RWPE2 (cell line): Measurements from ENCODE around the gene FAF1.

Experiments used
- ATAC-seq: fragments of 200-7000 bp; cut with Tn5 transposase; 3 replicates; pipeline ENCODE4 v1.9.1; 2021; ENCODE audit warnings: low read depth
- DNase-seq: peaks from one replicate; pipeline ENCODE4 v3.0.0-alpha.2; 2020; ENCODE audit warnings: low spot score
- H3K27ac ChIP-seq: fragments of 450-650 bp; 2 replicates; pipeline ENCODE4 v1.5.1; 2017; ENCODE audit warnings: mild to moderate bottlenecking; ENCODE audit not compliant: poor library complexity, severe bottlenecking
- H3K27me3 ChIP-seq: fragments of 250-450 bp; sonication (Bioruptor Pico); 2 replicates; pipeline ENCODE4 v1.5.1; 2021; ENCODE audit warnings: mild to moderate bottlenecking, moderate library complexity; ENCODE audit not compliant: insufficient read depth, poor library complexity, severe bottlenecking
- H3K36me3 ChIP-seq: fragments of 250-450 bp; sonication (Bioruptor Pico); 2 replicates; pipeline ENCODE4 v1.5.1; 2020; ENCODE audit warnings: low read depth, mild to moderate bottlenecking, moderate library complexity
- H3K4me1 ChIP-seq: fragments of 250-450 bp; sonication (Bioruptor Pico); 2 replicates; pipeline ENCODE4 v1.5.1; 2021; ENCODE audit warnings: mild to moderate bottlenecking, moderate library complexity; ENCODE audit not compliant: insufficient read depth, poor library complexity, severe bottlenecking
- H3K4me3 ChIP-seq: fragments of 250-450 bp; sonication (Bioruptor Pico); 2 replicates; pipeline ENCODE4 v1.5.1; 2021; ENCODE audit warnings: mild to moderate bottlenecking, moderate library complexity; ENCODE audit not compliant: severe bottlenecking
- H3K9me3 ChIP-seq: fragments of 250-450 bp; sonication (Bioruptor Pico); 2 replicates; pipeline ENCODE4 v1.5.1; 2021; ENCODE audit warnings: mild to moderate bottlenecking, moderate library complexity; ENCODE audit not compliant: severe bottlenecking
- CTCF ChIP-seq: fragments of 450-650 bp; IDR thresholded peaks from one replicate; pipeline ENCODE4 v1.5.1; 2017; ENCODE audit warnings: mild to moderate bottlenecking, moderate library complexity; ENCODE audit not compliant: poor library complexity, severe bottlenecking

The FAF1 gene

GRCh38 chr1:50548243-50548642 is 411.8 kb downstream of the FAF1 start:
- Histone ChIP-seq H3K9me3 (no peaks in the 10 kb centered on the region), H3K36me3 (no peaks in the 10 kb centered on the region), H3K4me3 (no peak overlapping the region), H3K4me1 (no peaks in the 10 kb centered on the region), H3K27ac (no peak overlapping the region), H3K27me3 (no peaks in the 10 kb centered on the region)
- no peak for TF ChIP-seq CTCF
- ATAC-seq: no peak
- DNase-seq: no peak

DNA sequence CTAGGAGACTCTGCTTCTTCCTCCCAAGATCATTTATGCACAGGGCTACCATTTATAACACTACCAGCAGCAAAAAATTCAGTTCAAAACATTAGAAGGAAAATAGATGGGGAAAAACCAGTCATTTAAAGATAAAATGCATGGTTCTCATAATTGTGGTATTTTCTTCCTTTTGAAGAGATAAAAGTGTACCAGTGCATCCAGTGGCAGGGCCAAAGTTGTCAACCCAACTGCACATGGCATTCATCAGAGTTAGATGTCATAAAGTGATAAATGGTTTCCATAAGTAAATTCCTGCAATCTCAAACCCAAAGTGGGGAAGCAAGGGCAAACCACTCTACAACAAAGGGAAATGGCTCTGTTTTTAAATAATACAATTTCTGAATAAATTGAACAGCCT is 417.7 kb downstream of the FAF1 start:
- TF ChIP-seq CTCF: no peak
- no peak overlapping the region for H3K27ac ChIP-seq

DNA sequence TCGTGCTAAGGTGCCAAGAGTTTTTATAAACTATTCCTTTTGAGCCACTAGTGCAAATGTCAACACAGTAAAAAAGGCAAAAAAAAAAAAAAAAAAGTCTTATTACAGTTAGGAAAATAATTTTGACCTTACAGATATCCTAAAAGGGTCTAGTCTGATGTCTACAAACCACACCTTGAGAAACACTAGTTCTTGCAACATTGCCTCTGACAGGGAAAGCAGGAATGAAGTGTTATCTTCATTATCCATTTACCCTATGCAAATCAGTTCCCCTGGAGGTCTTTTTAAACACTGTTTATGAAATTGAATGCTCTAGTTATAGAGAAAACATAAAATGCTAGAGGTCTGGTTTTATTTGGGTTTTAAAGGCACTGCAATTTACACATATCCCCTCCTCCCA is 421.6 kb downstream of the FAF1 start:
- DNase-seq (no peak), ATAC-seq (no peak)
- Histone ChIP-seq H3K27ac (no peak overlapping the region), H3K36me3 (peaks cover 7% of the 10 kb centered on the region), H3K4me3 (no peak overlapping the region), H3K4me1 (no peaks in the 10 kb centered on the region), H3K9me3 (no peaks in the 10 kb centered on the region), H3K27me3 (no peaks in the 10 kb centered on the region)
- TF ChIP-seq CTCF: no peak

More for the DNA sequence above, 417.7 kb downstream of the FAF1 start:
- Histone ChIP-seq H3K9me3 (no peaks in the 10 kb centered on the region), H3K4me3 (no peak overlapping the region), H3K4me1 (no peaks in the 10 kb centered on the region), H3K36me3 (0 out of 2 replicates have a peak, but pooled peaks cover 3% of the 10 kb centered on the region), H3K27me3 (no peaks in the 10 kb centered on the region)
- ATAC-seq (no peak), DNase-seq (no peak)

- H3K27ac ChIP-seq: no peak overlapping the region
- DNase-seq: no peak
Observed at GRCh38 chr1:50531601-50532000, 428.5 kb downstream of the FAF1 start.

More at GRCh38 chr1:50531601-50532000, 428.5 kb downstream of the FAF1 start:
- peaks cover 5% of the 10 kb centered on the region for H3K4me1 ChIP-seq
- peaks cover 9% of the 10 kb centered on the region for H3K36me3 ChIP-seq
- ATAC-seq: peak; percentile 45; the same call in 1 of the 3 replicates
- H3K9me3 ChIP-seq: no peaks in the 10 kb centered on the region
- TF ChIP-seq CTCF: no peak
- no peaks in the 10 kb centered on the region for H3K27me3 ChIP-seq
- H3K4me3 ChIP-seq: no peak overlapping the region
